Measurements from ENCODE around the gene LIPK.

LIPK gene

GRCh38 chr10:88762906-88763305 is 56.9 kb downstream of the LIPK start:
- DNase-seq = no peak
- in situ Hi-C loops (cut with HindIII; ENCODE audit: low pct_ligation_motif_present, low pct_unique_long_range_greater_than_20kb, low sequenced_read_pairs) = no loop called here

DNA sequence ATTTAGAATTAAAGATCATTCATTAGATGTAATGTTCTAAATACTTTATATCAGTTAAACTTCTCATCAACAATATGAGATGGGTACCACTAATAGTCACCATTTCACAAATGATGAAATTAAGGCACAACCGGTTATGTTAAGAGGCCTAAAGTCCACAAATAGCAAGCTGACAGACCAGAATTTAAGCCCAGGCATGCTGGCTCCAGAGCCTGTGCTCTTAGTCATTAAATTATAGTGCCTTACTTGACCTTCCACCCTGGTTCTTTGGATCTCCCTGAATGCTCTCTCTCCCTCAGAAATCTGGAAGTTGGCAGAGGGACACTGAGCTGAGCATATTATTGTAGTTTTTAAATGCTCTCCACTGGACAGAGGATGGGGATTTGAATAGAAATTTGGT is 57.4 kb downstream of the LIPK start:
- DNase-seq = no peak
- in situ Hi-C loops (cut with HindIII; ENCODE audit: low pct_ligation_motif_present, low pct_unique_long_range_greater_than_20kb, low sequenced_read_pairs) = no loop called here

- DNase-seq = no peak
- in situ Hi-C loops (cut with HindIII; ENCODE audit: low pct_ligation_motif_present, low pct_unique_long_range_greater_than_20kb, low sequenced_read_pairs) = no loop called here
Measured at GRCh38 chr10:88764110-88764509, 58.1 kb downstream of the LIPK start.

GRCh38 chr10:88765816-88766215 is 59.8 kb downstream of the LIPK start:
- in situ Hi-C loops (cut with HindIII; ENCODE audit: low pct_ligation_motif_present, low pct_unique_long_range_greater_than_20kb, low sequenced_read_pairs) = no loop called here
- DNase-seq = no peak

DNA sequence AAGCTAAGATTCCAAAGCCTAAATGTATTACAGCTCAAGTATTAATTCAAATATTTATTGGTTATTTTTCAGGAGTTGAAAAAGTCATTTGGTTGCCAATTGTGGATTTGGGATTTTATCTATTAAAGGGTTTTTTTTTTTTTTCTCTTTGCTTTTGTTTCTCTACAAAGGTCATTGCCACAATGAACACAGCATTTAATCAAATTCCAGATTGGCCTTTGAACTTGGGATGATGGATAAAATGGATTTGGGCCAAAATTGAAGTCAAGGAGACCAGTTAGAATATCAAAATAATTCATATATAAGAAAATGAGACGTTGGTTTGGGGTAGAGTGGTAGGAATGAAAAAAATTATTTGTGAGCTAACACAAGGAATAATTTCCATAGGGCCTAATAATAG is 63.3 kb downstream of the LIPK start:
- no peak for DNase-seq
- in situ Hi-C loops (cut with HindIII; ENCODE audit: low pct_ligation_motif_present, low pct_unique_long_range_greater_than_20kb, low sequenced_read_pairs) = no loop called here

DNA sequence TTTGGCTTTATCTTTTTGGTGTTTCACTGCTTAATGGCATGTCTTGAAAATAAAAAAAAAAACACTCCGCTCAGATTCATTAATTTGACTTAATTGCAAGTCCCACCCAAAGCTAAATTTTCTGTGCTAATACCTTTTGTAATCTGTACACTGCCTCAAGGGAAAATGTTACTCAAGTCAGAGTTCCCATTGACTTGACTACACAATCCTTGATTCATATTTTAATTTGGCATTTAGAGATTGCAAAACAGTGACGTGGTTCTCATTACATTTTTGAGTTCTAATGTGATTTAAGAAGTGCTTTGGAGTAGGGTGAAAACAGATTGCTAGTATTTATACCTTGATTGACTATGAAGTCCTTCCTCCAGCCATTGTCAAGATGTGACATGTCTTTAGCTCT is 75.2 kb downstream of the LIPK start:
- no peak for DNase-seq
- in situ Hi-C loops (cut with HindIII; ENCODE audit: low pct_ligation_motif_present, low pct_unique_long_range_greater_than_20kb, low sequenced_read_pairs) = no loop called here

- no peak for DNase-seq
- in situ Hi-C loops (cut with HindIII; ENCODE audit: low pct_ligation_motif_present, low pct_unique_long_range_greater_than_20kb, low sequenced_read_pairs) = no loop called here
Measured at GRCh38 chr10:88782222-88782621, 76.2 kb downstream of the LIPK start.

GRCh38 chr10:88783724-88784123 is 77.7 kb downstream of the LIPK start:
- DNase-seq = no peak
- in situ Hi-C loops (cut with HindIII; ENCODE audit: low pct_ligation_motif_present, low pct_unique_long_range_greater_than_20kb, low sequenced_read_pairs) = no loop called here

GRCh38 chr10:88786032-88786770 is 80.2 kb downstream of the LIPK start:
- DNase-seq = no peak
- in situ Hi-C loops (cut with HindIII; ENCODE audit: low pct_ligation_motif_present, low pct_unique_long_range_greater_than_20kb, low sequenced_read_pairs) = no loop called here

GRCh38 chr10:88787463-88787862 is 81.4 kb downstream of the LIPK start:
- no peak for DNase-seq
- in situ Hi-C loops (cut with HindIII; ENCODE audit: low pct_ligation_motif_present, low pct_unique_long_range_greater_than_20kb, low sequenced_read_pairs) = no loop called here

DNA sequence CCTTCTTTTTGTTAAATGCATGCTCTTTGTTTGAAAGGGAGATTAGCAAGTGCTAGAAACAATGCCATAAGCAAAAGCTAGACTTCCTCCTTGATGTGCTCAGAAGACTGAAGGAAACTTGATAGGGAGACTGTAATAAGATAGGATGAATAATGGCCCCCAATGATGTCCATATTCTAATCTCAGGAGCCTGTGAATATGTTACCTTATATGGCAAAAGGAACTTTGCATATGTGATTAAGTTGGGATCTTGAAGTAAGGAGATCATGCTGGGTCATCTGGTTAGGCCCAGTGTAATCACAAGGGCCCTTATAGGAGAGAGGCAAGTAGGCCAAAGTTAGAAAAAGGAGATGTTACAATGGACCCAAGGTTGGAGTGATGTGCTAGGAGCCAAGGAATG is 82.9 kb downstream of the LIPK start:
- no peak for DNase-seq
- in situ Hi-C loops (cut with HindIII; ENCODE audit: low pct_ligation_motif_present, low pct_unique_long_range_greater_than_20kb, low sequenced_read_pairs) = no loop called here

DNA sequence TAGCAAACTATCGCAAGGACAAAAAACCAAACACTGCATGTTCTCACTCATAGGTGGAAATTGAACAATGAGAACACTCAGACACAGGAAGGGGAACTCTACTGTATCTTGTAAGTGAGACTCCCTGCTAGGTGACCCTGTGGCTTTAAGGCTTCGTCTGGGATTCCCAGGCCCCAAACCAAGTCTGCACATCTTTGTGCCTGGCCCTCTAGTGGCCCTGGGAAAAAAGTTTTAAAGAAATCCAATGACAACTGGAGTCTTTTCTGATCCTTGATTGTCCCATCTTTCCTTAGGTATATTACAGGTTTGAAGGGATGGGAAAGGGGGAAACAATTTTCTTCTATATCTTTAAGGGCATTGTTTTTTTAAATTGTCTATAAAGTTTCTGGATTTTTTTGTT is 85.9 kb downstream of the LIPK start:
- in situ Hi-C loops (cut with HindIII; ENCODE audit: low pct_ligation_motif_present, low pct_unique_long_range_greater_than_20kb, low sequenced_read_pairs) = no loop called here
- peak; percentile 55 for DNase-seq

DNA sequence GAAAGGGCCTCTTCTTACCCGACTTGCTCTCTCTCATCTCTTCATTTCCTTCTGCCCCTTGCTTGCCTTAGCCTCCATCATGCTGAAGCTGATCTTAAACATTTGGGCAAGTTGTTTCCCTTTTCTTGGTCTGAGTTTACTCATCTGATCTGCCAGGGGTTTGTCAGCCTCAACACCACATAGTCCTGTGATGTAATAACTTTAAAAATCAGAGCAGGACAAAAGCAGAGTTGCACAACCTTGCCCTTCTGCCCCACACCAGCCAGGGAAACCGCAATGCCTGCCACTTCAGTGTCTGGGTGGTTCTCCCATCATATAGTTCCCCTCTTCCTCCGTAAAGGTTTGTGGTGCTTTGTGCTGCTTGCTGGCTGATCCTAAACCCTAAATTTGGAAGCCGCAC is 86.6 kb downstream of the LIPK start:
- no peak for DNase-seq

DNA sequence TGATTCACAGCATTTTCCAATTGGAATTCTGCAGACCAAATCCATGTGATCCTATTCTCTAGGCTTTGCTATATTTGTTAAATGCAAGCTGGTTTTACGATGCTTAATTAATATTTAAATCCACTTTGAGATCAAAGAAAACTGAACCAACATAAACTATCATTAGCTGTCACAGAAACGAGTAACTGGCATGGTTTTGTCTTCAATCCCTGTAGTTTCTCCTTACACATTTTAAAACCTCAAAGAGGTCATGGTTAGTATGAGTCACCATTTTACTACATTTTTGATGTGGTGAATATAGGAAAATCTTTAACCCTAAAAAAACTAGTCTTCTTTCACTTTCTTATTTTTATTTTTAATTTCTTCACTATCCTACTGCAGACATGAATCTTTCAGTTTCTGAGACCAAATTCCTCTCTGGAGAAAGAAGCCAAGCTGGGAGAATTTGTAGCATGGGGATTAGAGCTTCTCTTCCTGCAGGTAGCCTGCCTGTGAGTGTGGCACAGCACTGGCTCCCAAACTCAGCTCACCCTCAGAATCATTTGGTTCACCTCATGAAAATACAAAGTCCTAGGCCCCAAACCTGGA is 87.8 kb downstream of the LIPK start:
- DNase-seq = peak; percentile 53
- in situ Hi-C loops (cut with HindIII; ENCODE audit: low pct_ligation_motif_present, low pct_unique_long_range_greater_than_20kb, low sequenced_read_pairs) = no loop called here

More for the DNA sequence above, 86.6 kb downstream of the LIPK start:
- in situ Hi-C loops (cut with HindIII; ENCODE audit: low pct_ligation_motif_present, low pct_unique_long_range_greater_than_20kb, low sequenced_read_pairs) = no loop called here

GRCh38 chr10:88794731-88795130 is 88.7 kb downstream of the LIPK start:
- DNase-seq = no peak
- in situ Hi-C loops (cut with HindIII; ENCODE audit: low pct_ligation_motif_present, low pct_unique_long_range_greater_than_20kb, low sequenced_read_pairs) = no loop called here

DNA sequence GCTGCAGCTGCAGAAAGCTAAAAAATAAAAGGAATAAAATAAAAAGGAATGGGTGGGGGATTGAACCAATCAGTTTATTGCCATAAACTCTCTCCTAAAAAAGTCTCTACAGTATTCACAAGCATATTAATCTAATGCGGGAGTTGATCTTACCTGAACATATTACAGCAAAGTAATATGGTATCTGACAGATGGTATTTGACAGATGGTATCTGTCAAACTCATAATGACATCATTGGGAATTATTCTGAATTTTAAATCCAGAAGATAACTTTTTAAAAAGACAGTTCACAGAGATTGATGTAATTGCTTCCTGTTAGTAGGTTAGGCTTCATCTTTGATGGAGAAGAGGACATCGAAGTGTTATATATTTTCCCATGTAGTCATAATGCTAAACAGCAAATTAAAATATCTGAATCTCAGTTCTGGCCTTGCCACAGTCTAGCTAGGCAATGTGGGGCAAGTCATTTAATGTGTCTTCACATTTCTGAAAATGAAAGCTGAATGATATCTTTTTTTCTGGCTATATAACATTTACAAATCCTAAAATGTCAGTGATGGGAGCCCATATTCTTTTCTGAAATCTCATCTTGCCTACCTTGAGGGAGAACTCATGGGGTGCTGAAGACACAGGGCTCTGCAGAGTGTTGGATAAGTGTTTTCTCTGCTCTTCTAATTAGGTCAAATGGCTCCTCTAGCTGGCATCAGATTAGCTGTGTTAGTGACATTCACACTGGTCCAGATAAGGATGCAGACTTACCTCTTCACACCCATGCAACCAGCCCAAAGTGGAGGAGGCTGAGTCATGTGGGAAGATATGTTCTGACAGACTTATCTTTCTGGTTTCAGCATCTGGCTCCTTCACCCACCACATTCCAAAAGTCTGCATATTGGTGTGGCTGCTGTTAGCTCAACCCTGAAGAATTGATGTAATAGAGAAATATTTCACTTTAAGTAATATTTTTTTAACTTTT is 94.4 kb downstream of the LIPK start:
- no peak for DNase-seq
- in situ Hi-C loops (cut with HindIII; ENCODE audit: low pct_ligation_motif_present, low pct_unique_long_range_greater_than_20kb, low sequenced_read_pairs) = no loop called here
